HL-60 (cell line): ENCODE measurements around the gene CCDC138.

Source experiments
- CTCF ChIP-seq: IDR thresholded peaks from one replicate; pipeline ENCODE4 v1.5.1; 2011; ENCODE audit warnings: low read length, control low read depth, inconsistent platforms; ENCODE audit not compliant: insufficient read depth
- GABPA ChIP-seq: IDR thresholded peaks from 2 replicates; pipeline ENCODE4 v1.6.1; 2012; ENCODE audit warnings: low read depth
- POLR2AphosphoS5 ChIP-seq: IDR thresholded peaks from 2 replicates; pipeline ENCODE4 v1.6.1; 2012; ENCODE audit warnings: low read depth
- REST ChIP-seq: IDR thresholded peaks from 2 replicates; pipeline ENCODE4 v1.6.1; 2012; ENCODE audit warnings: low read depth; ENCODE audit not compliant: insufficient replicate concordance
- SPI1 ChIP-seq: IDR thresholded peaks from 2 replicates; pipeline ENCODE4 v1.6.1; 2012; ENCODE audit warnings: low read depth, mild to moderate bottlenecking, borderline replicate concordance

- TF ChIP-seq CTCF (no peak), POLR2AphosphoS5 (no peak), SPI1 (no peak), GABPA (no peak), REST (no peak)
Measured at GRCh38 chr2:108910541-108911396, 124.2 kb downstream of the CCDC138 start.
